Body of pancreas (tissue), 4 donors: ENCODE results near the gene PPP2R5E.

ENCODE experiments used
- CTCF ChIP-seq, 7 experiments: fragments of 450-650 bp in 4 of 7; fragments of 200-600 bp in 3 of 7; sonication (generic) in 3 of 7; IDR thresholded peaks; one replicate each; pipeline ENCODE4 v1.5.1; 2016 to 2019; ENCODE audit warnings: antibody characterized with exemption in 7 of 7
- POLR2A ChIP-seq, 3 donors: fragments of 450-650 bp; IDR thresholded peaks; one replicate each; pipeline ENCODE4 v1.6.1; 2016; ENCODE audit warnings: antibody characterized with exemption in 3 of 3, mild to moderate bottlenecking in 2 of 3

- TF ChIP-seq CTCF (IDR thresholded peaks at IDR 0.05) (no peak), POLR2A (IDR thresholded peaks at IDR 0.05) (no peak)
These were observed 18.5 kb downstream of the PPP2R5E start for GRCh38 chr14:63524537-63525155.
